OCI-LY1 (cell line): ENCODE results near the gene PEAK1.

Experiments
- CTCF ChIP-seq: fragments of 200-600 bp; sonication (generic), shearing (Covaris generic); IDR thresholded peaks from 2 replicates; pipeline ENCODE4 v1.5.1; 2017; ENCODE audit warnings: mild to moderate bottlenecking, antibody characterized with exemption, low read length, moderate library complexity, mixed read lengths
- EZH2 ChIP-seq: fragments of 200-600 bp; sonication (generic), shearing (Covaris generic); IDR thresholded peaks from 2 replicates; pipeline ENCODE4 v1.8.0; 2017; ENCODE audit warnings: borderline replicate concordance, mixed run types, mild to moderate bottlenecking, antibody characterized with exemption, low read length, moderate library complexity, mixed read lengths

GRCh38 chr15:77340245-77340644 lies 79.7 kb downstream of the PEAK1 start:
- TF ChIP-seq CTCF (no peak), EZH2 (no peak)
